ENCODE results near the gene LMNTD1.

GRCh38 chr12:25469861-25470260 lies 83.2 kb downstream of the LMNTD1 start:
- TF ChIP-seq CTCF (IDR thresholded peaks at IDR 0.05) (no peak), POLR2A (IDR thresholded peaks at IDR 0.05) (no peak)
